Endothelial cell of umbilical vein (primary cell): ENCODE data around the gene TSPO. TPM values are rescaled to one million over a fixed set of nuclear protein-coding genes. Genes with fewer than 3 reads are reported as not detected.

Source experiments
- BruUV-seq: library from RNA; stranded (reverse); fragments of 400-500 nt; replicated peaks from 2 replicates; lab custom pipeline; 2021; lab: Mats Ljungman, UMichigan
- CTCF ChIA-PET: fragments of 300-600, 350-600 bp; sonication (Branson Sonifier 250); formaldehyde crosslinking; loops from one replicate; lab custom pipeline; 2021; ENCODE audit warnings: antibody characterized with exemption, inconsistent platforms; lab: Charles Lee
- POLR2A ChIA-PET: fragments of 300-600, 350-600 bp; sonication (Branson Sonifier 250); formaldehyde crosslinking; loops from one replicate; lab custom pipeline; 2021; ENCODE audit warnings: antibody characterized with exemption, inconsistent platforms; lab: Charles Lee
- DNase-seq: peaks from one replicate; pipeline ENCODE4 v3.0.0-alpha.2; 2011; ENCODE audit warnings: low read depth, low spot score
- FAIRE-seq: peaks from 2 replicates; lab custom pipeline; 2011; peaks lifted over from hg19 to GRCh38; lab: Jason Lieb, UNC
- H2AFZ ChIP-seq: 2 replicates; pipeline ENCODE4 v1.6.0; 2012; ENCODE audit warnings: low read depth, low read length, control low read depth, inconsistent platforms
- H3K27ac ChIP-seq: 2 replicates; pipeline ENCODE4 v1.5.1; 2011; ENCODE audit warnings: low read depth, mild to moderate bottlenecking, control low read depth, low read length, moderate library complexity; ENCODE audit not compliant: insufficient read depth
- H3K27me3 ChIP-seq, 2 experiments: 2 replicates each; pipeline versions ENCODE4 v1.6.0 to v1.6.1; 2011; ENCODE audit warnings: low read length in 2 of 2, mixed read lengths in 1 of 2; ENCODE audit not compliant: control insufficient read depth in 2 of 2, insufficient read depth in 2 of 2
- H3K36me3 ChIP-seq, 2 experiments: 2 replicates in 1 of 2; 3 replicates in 1 of 2; pipeline ENCODE4 v1.5.1; 2011; ENCODE audit warnings: low read length in 2 of 2, mild to moderate bottlenecking in 1 of 2, moderate library complexity in 1 of 2; ENCODE audit not compliant: control insufficient read depth in 2 of 2, insufficient read depth in 2 of 2; ENCODE audit errors: extremely low read depth in 1 of 2
- H3K4me1 ChIP-seq: 3 replicates; pipeline ENCODE4 v1.5.1; 2011; ENCODE audit warnings: mild to moderate bottlenecking, low read length; ENCODE audit not compliant: control insufficient read depth, insufficient read depth; ENCODE audit errors: extremely low read depth
- H3K4me2 ChIP-seq: 2 replicates; pipeline ENCODE4 v1.6.1; 2011; ENCODE audit warnings: low read length, control low read depth, mixed read lengths; ENCODE audit not compliant: insufficient read depth
- H3K4me3 ChIP-seq, 3 experiments: fragments of 200-600 bp in 1 of 3; sonication (generic), shearing (Covaris generic) in 1 of 3; replicated peaks in 1 of 3; 2 replicates each; pipeline ENCODE4 v1.5.1; 2011 to 2016; ENCODE audit warnings: control low read depth in 3 of 3, low read length in 3 of 3, mild to moderate bottlenecking in 2 of 3, inconsistent platforms in 1 of 3, low read depth in 1 of 3, moderate library complexity in 1 of 3; ENCODE audit not compliant: insufficient read depth in 1 of 3
- H3K79me2 ChIP-seq: 2 replicates; pipeline ENCODE4 v1.6.0; 2012; ENCODE audit warnings: low read length, inconsistent platforms; ENCODE audit not compliant: control insufficient read depth, insufficient read depth
- H3K9ac ChIP-seq: replicated peaks from 2 replicates; pipeline ENCODE3; 2011; ENCODE audit warnings: low read length, control low read depth; ENCODE audit not compliant: insufficient read depth; ENCODE audit errors: extremely low read depth
- H3K9me1 ChIP-seq: replicated peaks from 3 replicates; pipeline ENCODE4 v1.6.0; 2011; ENCODE audit warnings: mild to moderate bottlenecking, low read length; ENCODE audit not compliant: control insufficient read depth, insufficient read depth; ENCODE audit errors: extremely low read depth
- H3K9me3 ChIP-seq: replicated peaks from 2 replicates; pipeline ENCODE4 v1.5.1; 2012; ENCODE audit warnings: low read length, inconsistent platforms; ENCODE audit not compliant: control insufficient read depth, insufficient read depth
- H4K20me1 ChIP-seq: replicated peaks from 2 replicates; pipeline ENCODE3; 2011; ENCODE audit warnings: mild to moderate bottlenecking, low read length; ENCODE audit not compliant: control insufficient read depth, insufficient read depth; ENCODE audit errors: extremely low read depth
- CTCF ChIP-seq, 2 donors: IDR thresholded peaks; 1 replicate in 1 of 2; 2 replicates in 1 of 2; pipeline ENCODE4 v1.5.1; 2011; ENCODE audit warnings: low read length in 2 of 2, mild to moderate bottlenecking in 2 of 2, moderate library complexity in 2 of 2, control low read depth in 1 of 2, inconsistent platforms in 1 of 2, low read depth in 1 of 2; ENCODE audit not compliant: insufficient read depth in 1 of 2; ENCODE audit errors: extremely low read depth in 1 of 2
- EZH2 ChIP-seq: IDR thresholded peaks from 2 replicates; pipeline ENCODE4 v1.6.1; 2012; ENCODE audit warnings: borderline replicate concordance, low read depth, mild to moderate bottlenecking, moderate library complexity, low read length, inconsistent platforms; ENCODE audit not compliant: severe bottlenecking
- FOS ChIP-seq: IDR thresholded peaks from 2 replicates; pipeline ENCODE4 v1.6.1; 2011; ENCODE audit warnings: mild to moderate bottlenecking, low read length, moderate library complexity, borderline replicate concordance; ENCODE audit not compliant: insufficient read depth
- GATA2 ChIP-seq: IDR thresholded peaks from 2 replicates; pipeline ENCODE4 v1.7.0; 2011; ENCODE audit warnings: low read depth, mild to moderate bottlenecking, moderate library complexity, mixed read lengths, low read length; ENCODE audit not compliant: insufficient read length, insufficient read depth
- JUN ChIP-seq: IDR thresholded peaks from 2 replicates; pipeline ENCODE4 v1.6.1; 2011; ENCODE audit warnings: borderline replicate concordance, low read depth; ENCODE audit not compliant: insufficient read length, insufficient read depth
- MAX ChIP-seq: IDR thresholded peaks from 2 replicates; pipeline ENCODE4 v1.6.1; 2011; ENCODE audit not compliant: insufficient read depth, insufficient read length
- MYC ChIP-seq: IDR thresholded peaks from one replicate; pipeline ENCODE4 v1.6.1; 2011; ENCODE audit warnings: mild to moderate bottlenecking, low read depth, low read length
- POLR2A ChIP-seq: IDR thresholded peaks from 2 replicates; pipeline ENCODE4 v1.6.1; 2012; ENCODE audit warnings: low read depth, mild to moderate bottlenecking, control low read depth, low read length
- POLR2AphosphoS5 ChIP-seq: IDR thresholded peaks from 2 replicates; pipeline ENCODE4 v1.6.1; 2012; ENCODE audit warnings: low read depth, mild to moderate bottlenecking, control low read depth, low read length, moderate library complexity; ENCODE audit not compliant: insufficient read depth
- dilution Hi-C: fragments of 300-500 bp; cut with MboI; formaldehyde crosslinking; loops from one replicate; pipeline ENCODE4 v1.15.0; 2019; ENCODE audit warnings: low sequenced_read_pairs; ENCODE audit not compliant: extremely low pct_ligation_motif_present
- intact Hi-C: fragments of 100-400 bp; cut with micrococcal nuclease; formaldehyde crosslinking; loops from one replicate; pipeline ENCODE4 v1.10.0; 2022
- polyA plus RNA-seq, 4 experiments: library from polyadenylated mRNA; depleted of rRNA in 3 of 4; stranded (reverse) in 3 of 4; unstranded in 1 of 4; fragments of >200 nt; gene quantifications; 2 replicates each; pipeline versions ENCODE4 v1.2.1 to v1.2.3, GENCODE V29; 2011 to 2012; ENCODE audit warnings: missing spikeins in 1 of 4
- total RNA-seq: library from RNA; stranded (reverse); gene quantifications from 2 replicates; pipeline ENCODE4 v1.2.3, GENCODE V29; 2021

Gene TSPO
- total and polyA plus RNA-seq, 2 donors (not counting 3 experiments of a cell fraction or from before 2014, with no cell fraction given) = 328 to 720 TPM

- intact Hi-C loops = no loop called here
- CTCF ChIA-PET = no interaction called here
Measured at GRCh38 chr22:43191831-43192230, 40.5 kb downstream of the TSPO start.

More at GRCh38 chr22:43191831-43192230, 40.5 kb downstream of the TSPO start:
- DNase-seq = no peak
- Histone ChIP-seq H3K4me3 (no peak overlapping the region), H3K27me3 (peaks cover 2 to 27% of the 10 kb centered on the region in 2 experiments), H3K9me3 (no peaks in the 10 kb centered on the region), H3K36me3 (no peaks in the 10 kb centered on the region), H3K4me1 (peaks cover 4% of the 10 kb centered on the region), H3K4me2 (no peak overlapping the region), H4K20me1 (no peaks in the 10 kb centered on the region), H3K79me2 (no peaks in the 10 kb centered on the region), H3K27ac (no peak overlapping the region), H2AFZ (no peak overlapping the region), H3K9me1 (no peaks in the 10 kb centered on the region), H3K9ac (no peak overlapping the region)
- dilution Hi-C loops = no loop called here
- POLR2A ChIA-PET = interaction anchor here (0.6 kb wide), 1 partner anchor 1907 kb away, joined by 6 read pairs; no protein-coding TSS in a partner anchor
- no TSS peak for BruUV-seq
- FAIRE-seq = no peak
- TF ChIP-seq CTCF (IDR thresholded peaks at IDR 0.05; ENCODE audit: extremely low read depth in 1 of 2, insufficient read depth in 1 of 2, low read depth in 1 of 2, low read length in 2 of 2) = no peak
- no peak for TF ChIP-seq EZH2
- TF ChIP-seq GATA2 = no peak
- TF ChIP-seq POLR2AphosphoS5 = no peak
- no peak for TF ChIP-seq FOS
- TF ChIP-seq POLR2A = no peak
- no peak for TF ChIP-seq MAX
- no peak for TF ChIP-seq MYC
- no peak for TF ChIP-seq JUN
